HUDEP-2 (cell line): ENCODE data around the gene VRK3.
"Not testable (repeated sequence)": the region's sequence is repeated elsewhere in the genome, so short reads cannot be mapped to it uniquely, and the experiment has no call there.

Experiments used
- DNase-seq, 76 experiments: peaks; one replicate each; lab custom pipeline; 2025; ENCODE audit not compliant: unreplicated experiment in 76 of 76; lab: John Stamatoyannopoulos, UW

Gene VRK3, protein sequence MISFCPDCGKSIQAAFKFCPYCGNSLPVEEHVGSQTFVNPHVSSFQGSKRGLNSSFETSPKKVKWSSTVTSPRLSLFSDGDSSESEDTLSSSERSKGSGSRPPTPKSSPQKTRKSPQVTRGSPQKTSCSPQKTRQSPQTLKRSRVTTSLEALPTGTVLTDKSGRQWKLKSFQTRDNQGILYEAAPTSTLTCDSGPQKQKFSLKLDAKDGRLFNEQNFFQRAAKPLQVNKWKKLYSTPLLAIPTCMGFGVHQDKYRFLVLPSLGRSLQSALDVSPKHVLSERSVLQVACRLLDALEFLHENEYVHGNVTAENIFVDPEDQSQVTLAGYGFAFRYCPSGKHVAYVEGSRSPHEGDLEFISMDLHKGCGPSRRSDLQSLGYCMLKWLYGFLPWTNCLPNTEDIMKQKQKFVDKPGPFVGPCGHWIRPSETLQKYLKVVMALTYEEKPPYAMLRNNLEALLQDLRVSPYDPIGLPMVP

DNA sequence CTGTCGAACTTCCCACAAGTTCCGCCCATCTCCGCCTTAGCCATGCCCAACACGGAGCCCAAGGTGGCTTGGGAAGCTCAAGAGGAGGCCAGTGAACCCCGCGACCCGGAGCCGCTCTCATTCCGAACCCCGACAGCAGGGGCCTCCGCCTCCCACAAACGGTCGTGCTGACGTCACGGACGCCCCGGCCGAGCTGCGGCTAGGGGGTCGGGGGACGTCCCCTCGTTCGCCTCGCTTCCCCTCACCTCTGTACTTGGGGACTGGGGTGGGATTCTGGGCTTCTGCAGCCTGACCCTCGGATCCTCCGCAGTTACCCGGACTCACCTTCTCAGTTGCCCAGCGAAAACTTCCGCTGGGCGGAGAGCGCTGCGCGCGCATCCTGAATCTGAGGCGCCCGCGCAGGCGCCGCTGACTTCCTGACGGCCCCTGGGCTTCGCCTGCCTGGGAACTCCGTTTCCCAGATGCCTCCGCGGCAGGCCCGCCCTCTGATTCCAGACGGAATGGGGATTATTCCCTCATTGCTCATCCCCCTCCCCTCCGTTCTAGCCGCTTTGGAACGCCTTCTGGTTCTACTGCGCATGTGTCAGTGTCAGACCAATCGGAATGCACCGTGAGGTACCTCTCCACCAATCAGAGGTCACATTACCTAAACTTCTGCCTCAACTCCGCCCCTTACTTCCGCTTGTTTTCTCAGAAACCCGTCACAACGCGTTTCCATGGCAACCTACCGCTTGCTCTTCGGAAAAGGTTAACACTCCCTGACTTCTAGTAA, at the start of gene VRK3:
VRK3 (minus strand) TSS at position 351 of the 772 bp plus-strand sequence. CDS start 9,210 bp downstream, outside the sequence.
- peak; percentile 88 to 100 (median 100) for DNase-seq

- DNase-seq, result not testable (repeated sequence)
Observed at GRCh38 chr19:50068382-50068781, 43.2 kb upstream of the VRK3 start.

DNA sequence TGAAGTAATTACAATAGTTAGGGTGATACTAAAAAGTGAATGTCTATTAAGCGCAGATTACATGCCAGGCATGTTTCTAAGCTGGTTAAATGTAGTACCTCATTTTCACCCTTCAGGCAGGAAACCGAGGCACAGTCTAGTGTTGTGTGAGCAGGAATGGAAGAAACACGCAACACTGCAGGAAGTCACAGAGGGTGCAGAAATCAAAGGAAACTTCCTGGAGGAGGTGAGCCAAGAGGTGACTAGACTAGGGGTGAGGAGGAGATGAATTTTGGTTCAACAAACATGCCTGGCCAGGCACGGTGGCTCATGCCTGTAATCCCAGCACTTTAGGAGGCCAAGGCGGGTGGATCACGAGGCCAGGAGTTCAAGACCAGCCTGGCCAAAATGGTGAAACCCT, 42.4 kb upstream of the VRK3 start:
- DNase-seq, result no peak

GRCh38 chr19:50065938-50066337, 40.8 kb upstream of the VRK3 start:
- DNase-seq, result no peak

GRCh38 chr19:50061650-50062049, 36.5 kb upstream of the VRK3 start:
- DNase-seq, result no peak

DNA sequence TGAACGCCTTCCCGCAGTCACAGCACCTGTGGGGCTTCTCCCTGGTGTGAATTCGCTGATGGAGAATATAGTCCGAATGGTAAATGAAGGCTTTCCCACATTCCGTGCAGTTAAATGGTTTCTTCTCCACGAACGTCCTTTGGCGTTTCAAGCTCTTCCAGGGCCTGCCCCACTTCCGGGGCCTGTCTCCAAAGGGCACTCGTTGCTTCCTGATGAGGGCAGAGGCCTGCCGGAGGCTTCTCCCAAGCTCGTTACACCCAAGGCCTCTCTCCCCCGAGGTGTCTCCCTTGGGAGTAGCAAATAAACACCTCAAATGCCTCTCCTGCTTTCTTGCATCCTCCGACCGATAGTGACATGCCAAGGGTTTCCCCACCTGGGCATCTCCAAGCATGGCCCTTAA, 34.9 kb upstream of the VRK3 start:
- DNase-seq, result no peak

GRCh38 chr19:50059045-50059444, 33.9 kb upstream of the VRK3 start:
- no peak for DNase-seq

GRCh38 chr19:50058425-50058824, 33.3 kb upstream of the VRK3 start:
- DNase-seq, result no peak

DNA sequence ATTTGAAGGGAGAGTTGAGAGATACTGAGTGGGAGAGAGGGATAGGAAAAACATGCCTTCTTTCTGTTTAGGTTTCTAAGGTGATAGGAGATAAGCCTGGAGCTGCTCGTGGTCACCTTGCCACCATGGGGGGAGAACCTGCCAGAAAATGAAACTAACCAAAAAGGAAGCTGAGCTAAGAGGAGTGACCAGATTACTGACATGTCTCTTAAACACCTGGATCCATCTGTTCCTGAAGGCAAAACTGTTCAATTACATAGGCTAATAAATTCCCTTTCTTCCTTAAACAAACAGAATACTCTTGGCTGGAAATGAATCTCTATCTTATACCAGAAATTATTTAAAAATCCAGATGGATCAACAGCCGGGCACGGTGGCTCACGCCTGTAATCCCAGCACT, 27.9 kb upstream of the VRK3 start:
- no peak for DNase-seq

GRCh38 chr19:50051964-50052363, 26.8 kb upstream of the VRK3 start:
- DNase-seq, result no peak

- DNase-seq, result not testable (repeated sequence)
Observed at GRCh38 chr19:50051228-50051895, 26.2 kb upstream of the VRK3 start.

- DNase-seq, result peak in 12 of 76 experiments; percentile 2 to 26 (median 19)
Observed at GRCh38 chr19:50050406-50051227, 25.4 kb upstream of the VRK3 start.

- DNase-seq, result no peak
Observed at GRCh38 chr19:50047671-50048070, 22.5 kb upstream of the VRK3 start.

DNA sequence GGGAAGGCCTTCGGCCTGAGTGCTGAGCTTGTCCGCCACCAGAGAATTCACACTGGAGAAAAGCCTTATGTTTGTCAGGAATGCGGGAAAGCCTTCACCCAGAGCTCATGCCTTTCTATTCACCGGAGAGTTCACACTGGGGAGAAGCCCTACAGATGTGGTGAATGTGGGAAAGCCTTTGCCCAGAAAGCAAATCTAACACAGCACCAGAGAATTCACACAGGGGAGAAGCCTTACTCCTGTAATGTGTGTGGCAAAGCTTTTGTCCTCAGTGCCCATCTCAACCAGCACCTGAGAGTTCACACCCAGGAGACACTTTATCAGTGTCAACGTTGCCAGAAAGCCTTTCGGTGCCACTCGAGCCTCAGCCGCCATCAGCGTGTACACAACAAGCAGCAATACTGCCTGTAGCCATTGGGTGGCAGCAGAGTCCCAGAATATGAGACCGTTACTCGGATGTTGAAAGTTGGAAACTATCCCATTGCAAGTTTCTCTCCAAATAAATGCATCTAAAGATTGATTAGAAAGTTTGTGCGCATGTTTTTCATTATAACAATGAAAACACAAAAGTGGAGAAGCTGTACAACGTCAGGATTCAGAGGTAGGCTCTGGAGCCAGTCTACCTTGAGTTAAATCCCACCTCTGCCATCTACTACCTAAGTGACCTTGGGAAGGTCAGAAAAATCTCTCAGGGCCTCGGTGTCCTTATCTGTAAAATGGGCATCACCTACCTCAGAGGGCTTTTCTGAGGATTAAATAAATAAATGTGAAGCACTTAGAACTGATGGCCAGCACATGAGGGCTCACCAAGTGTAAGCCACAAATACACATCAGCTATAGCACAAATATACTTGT, 21.7 kb upstream of the VRK3 start:
- peak in 4 of 76 experiments; percentile 9 to 31 (median 14) for DNase-seq

GRCh38 chr19:50044922-50045321, 19.8 kb upstream of the VRK3 start:
- no peak for DNase-seq

DNA sequence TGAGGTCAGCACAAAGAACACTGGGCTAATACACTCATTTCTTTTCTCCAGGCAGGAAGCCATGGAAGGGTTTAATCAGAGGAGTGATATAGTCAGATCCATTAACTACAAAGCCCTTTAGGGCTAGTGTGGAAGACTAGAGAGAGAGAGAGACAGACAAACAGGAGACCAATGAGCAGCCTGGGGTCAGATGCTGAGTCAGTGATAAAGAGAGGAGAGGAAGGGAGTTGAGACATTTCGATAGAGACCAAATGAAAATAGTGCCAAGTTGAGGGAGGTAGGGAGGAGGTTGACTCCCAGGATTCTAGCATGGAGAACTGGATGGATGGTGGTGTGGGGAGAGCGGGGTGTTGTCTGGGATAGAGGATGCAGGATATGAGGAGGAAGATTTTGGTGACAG, 18.8 kb upstream of the VRK3 start:
- no peak for DNase-seq

- no peak for DNase-seq
Observed at GRCh38 chr19:50042363-50043024, 17.3 kb upstream of the VRK3 start.

GRCh38 chr19:50040967-50041366, 15.8 kb upstream of the VRK3 start:
- DNase-seq, result no peak

DNA sequence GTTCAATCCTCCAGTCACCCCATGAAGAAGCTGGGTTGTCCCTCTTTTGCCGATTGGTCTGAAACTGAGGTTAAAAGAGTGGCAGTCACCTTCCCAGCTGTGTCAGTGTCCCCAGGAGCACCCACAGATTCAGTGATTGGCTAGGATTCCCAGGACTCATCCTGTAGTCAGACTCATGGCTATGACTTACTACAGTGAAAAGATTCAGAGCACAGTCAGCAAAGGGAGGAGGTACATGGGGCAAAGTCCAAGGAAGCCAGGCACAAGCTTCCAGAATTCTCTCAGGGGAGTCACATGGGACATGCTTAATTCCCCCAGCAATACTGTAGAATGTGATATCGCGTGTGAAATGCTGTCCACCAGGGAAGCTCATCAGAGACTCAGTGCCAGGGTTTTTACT, 14.8 kb upstream of the VRK3 start:
- no peak for DNase-seq
